PC-3 (cell line): Measurements from ENCODE around the gene PSMD2.

Source experiments
- CTCF ChIP-seq: fragments of 300-600 bp; sonication (generic); conservative IDR thresholded peaks from 2 replicates; pipeline ENCODE4 v1.5.1; 2017; ENCODE audit warnings: antibody characterized with exemption, low read depth, mild to moderate bottlenecking, low read length
- EZH2 ChIP-seq: fragments of 300-600 bp; sonication (generic); IDR thresholded peaks from one replicate; pipeline ENCODE4 v1.6.1; 2017; ENCODE audit warnings: antibody characterized with exemption, mild to moderate bottlenecking, low read length; ENCODE audit not compliant: unreplicated experiment

DNA sequence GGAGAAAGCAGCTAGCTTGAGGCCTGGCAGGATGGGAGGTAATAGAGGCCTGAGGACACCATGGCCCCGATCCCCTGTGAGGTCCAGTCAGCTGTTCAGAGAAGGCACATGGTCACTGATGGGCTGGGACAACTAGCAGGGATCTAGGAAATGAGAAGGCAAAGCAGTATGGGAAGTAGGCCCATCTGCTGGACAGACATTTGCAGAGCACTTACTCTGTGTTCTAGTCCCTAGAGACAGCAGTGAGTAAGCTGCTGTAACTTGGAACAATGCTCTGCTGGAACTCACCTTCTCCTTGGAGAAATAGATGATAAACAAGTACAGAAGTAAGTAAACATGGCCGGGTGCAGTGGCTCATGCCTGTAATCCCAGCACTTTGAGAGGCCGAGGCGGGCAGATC, 16.1 kb upstream of the PSMD2 start:
- no peak for TF ChIP-seq EZH2
- TF ChIP-seq CTCF = no peak
